Liver (tissue), 9 donors: ENCODE data around the gene CNTN5. TPM values are rescaled to one million over a fixed set of nuclear protein-coding genes. Genes with fewer than 3 reads are reported as not detected.

Experiments used
- DNase-seq: peaks from one replicate; pipeline ENCODE4 v3.0.0-alpha.2; 2017; ENCODE audit warnings: low spot score
- H3K27ac ChIP-seq, 2 donors: one replicate each; pipeline ENCODE4 v1.7.0; 2013; ENCODE audit warnings: inconsistent platforms in 2 of 2, low read length in 2 of 2, control low read depth in 1 of 2, low read depth in 1 of 2, mild to moderate bottlenecking in 1 of 2
- H3K27me3 ChIP-seq, 4 donors: one replicate each; pipeline versions ENCODE4 v1.6.1 to v1.7.0; 2013; ENCODE audit warnings: low read length in 3 of 4, inconsistent platforms in 1 of 4, mild to moderate bottlenecking in 1 of 4, moderate library complexity in 1 of 4; ENCODE audit not compliant: control insufficient read depth in 4 of 4, insufficient read depth in 4 of 4
- H3K36me3 ChIP-seq, 4 donors: one replicate each; pipeline versions ENCODE4 v1.6.1 to v1.7.0; 2013; ENCODE audit warnings: low read length in 3 of 4, mild to moderate bottlenecking in 3 of 4, low read depth in 1 of 4, moderate library complexity in 1 of 4; ENCODE audit not compliant: control insufficient read depth in 4 of 4, insufficient read depth in 3 of 4
- H3K4me1 ChIP-seq, 4 donors: one replicate each; pipeline versions ENCODE4 v1.6.1 to v1.7.0; 2013; ENCODE audit warnings: low read length in 3 of 4, mild to moderate bottlenecking in 3 of 4, moderate library complexity in 1 of 4; ENCODE audit not compliant: control insufficient read depth in 4 of 4, insufficient read depth in 4 of 4
- H3K4me3 ChIP-seq, 3 donors: one replicate each; pipeline versions ENCODE4 v1.6.1 to v1.7.0; 2013; ENCODE audit warnings: low read length in 3 of 3, control low read depth in 1 of 3, low read depth in 1 of 3, mild to moderate bottlenecking in 1 of 3
- H3K9ac ChIP-seq, 2 donors: one replicate each; pipeline ENCODE4 v1.7.0; 2013; ENCODE audit warnings: low read length in 2 of 2, mild to moderate bottlenecking in 2 of 2, moderate library complexity in 2 of 2, control low read depth in 1 of 2, low read depth in 1 of 2
- H3K9me3 ChIP-seq, 4 donors: one replicate each; pipeline versions ENCODE4 v1.6.1 to v1.7.0; 2013; ENCODE audit warnings: low read length in 3 of 4; ENCODE audit not compliant: control insufficient read depth in 4 of 4
- ATF3 ChIP-seq: IDR thresholded peaks from 2 replicates; pipeline ENCODE4 v1.6.1; 2016; ENCODE audit warnings: antibody characterized with exemption
- FOXA1 ChIP-seq: IDR thresholded peaks from 2 replicates; pipeline ENCODE4 v1.6.1; 2016; ENCODE audit warnings: antibody characterized with exemption
- FOXA2 ChIP-seq: IDR thresholded peaks from 2 replicates; pipeline ENCODE4 v1.6.1; 2016; ENCODE audit warnings: antibody characterized with exemption
- GABPA ChIP-seq, 2 donors: IDR thresholded peaks in 1 of 2; conservative IDR thresholded peaks in 1 of 2; 2 replicates each; pipeline ENCODE4 v1.6.1; 2016; ENCODE audit warnings: antibody characterized with exemption in 2 of 2, mild to moderate bottlenecking in 1 of 2, moderate library complexity in 1 of 2
- HNF4G ChIP-seq: IDR thresholded peaks from 2 replicates; pipeline ENCODE4 v1.6.1; 2016; ENCODE audit warnings: antibody characterized with exemption
- NR2F2 ChIP-seq: IDR thresholded peaks from 2 replicates; pipeline ENCODE4 v1.6.1; 2016; ENCODE audit warnings: antibody characterized with exemption
- REST ChIP-seq: IDR thresholded peaks from 2 replicates; pipeline ENCODE4 v1.6.1; 2016; ENCODE audit warnings: antibody characterized with exemption, mild to moderate bottlenecking
- SP1 ChIP-seq: IDR thresholded peaks from 2 replicates; pipeline ENCODE4 v1.6.1; 2018; ENCODE audit warnings: antibody characterized with exemption, mild to moderate bottlenecking
- TAF1 ChIP-seq: conservative IDR thresholded peaks from 2 replicates; pipeline ENCODE4 v1.6.1; 2016; ENCODE audit warnings: antibody characterized with exemption, mild to moderate bottlenecking
- YY1 ChIP-seq: IDR thresholded peaks from 2 replicates; pipeline ENCODE4 v1.6.1; 2016; ENCODE audit warnings: antibody characterized with exemption, mild to moderate bottlenecking
- WGBS: extraction: QIAGEN DNeasy Blood & Tissue Kit; methylation state at CpG from one replicate; pipeline ENCODE4 v1.1.7; 2013; 5-methylcytosine and 5-hydroxymethylcytosine counted together
- polyA plus RNA-seq, 2 donors: library from polyadenylated mRNA; stranded (reverse) in 1 of 2; unstranded in 1 of 2; fragments of 200-250 nt in 1 of 2; fragments of >200 nt in 1 of 2; fragmentation: Nextera tagmentation in 1 of 2; extraction: Ambion mirVana in 1 of 2; gene quantifications; one replicate each; pipeline versions ENCODE4 v1.2.1 to v1.2.3, GENCODE V29; 2013 to 2015
- total RNA-seq, 2 donors: library from RNA; depleted of rRNA; stranded (reverse); fragments of >200 nt; gene quantifications; one replicate each; pipeline ENCODE4 v1.2.3, GENCODE V29; 2014
- TF ChIP-seq, protein P1 (sequence below): IDR thresholded peaks from 2 replicates; pipeline ENCODE4 v1.6.1; 2016; ENCODE audit warnings: antibody characterized with exemption
- donor health status: healthy.
- donor health status: healthy.
- donor health status: healthy.
- donor health status: healthy.
- donor health status: healthy.

Gene CNTN5
- total and polyA plus RNA-seq, 4 donors = 0.01 to 0.08 (median 0.04) TPM

- H3K9ac ChIP-seq = no peak overlapping the region
- no peak for DNase-seq
Observed at GRCh38 chr11:99277281-99277680, 256.5 kb downstream of the CNTN5 start.

GRCh38 chr11:99279266-99279665, 258.5 kb downstream of the CNTN5 start:
- no peak overlapping the region for H3K4me3 ChIP-seq
- no peaks in the 10 kb centered on the region for H3K27me3 ChIP-seq
- H3K9ac ChIP-seq = no peak overlapping the region
- H3K4me1 ChIP-seq = no peaks in the 10 kb centered on the region
- DNase-seq = no peak
- no peak overlapping the region for H3K27ac ChIP-seq
- H3K9me3 ChIP-seq = no peaks in the 10 kb centered on the region
- TF ChIP-seq YY1 (no peak), FOXA2 (no peak), NR2F2 (no peak), REST (no peak), ATF3 (no peak)
- H3K36me3 ChIP-seq = no peaks in the 10 kb centered on the region

More at GRCh38 chr11:99277281-99277680, 256.5 kb downstream of the CNTN5 start:
- TF ChIP-seq FOXA1 (no peak), SP1 (no peak), HNF4G (no peak), TAF1 (no peak), ATF3 (no peak), GABPA (IDR thresholded peaks at IDR 0.05 in 1 of 2, conservative IDR thresholded peaks at IDR 0.05 in 1 of 2) (no peak), REST (no peak), NR2F2 (no peak)
- TF ChIP-seq, protein P1, sequence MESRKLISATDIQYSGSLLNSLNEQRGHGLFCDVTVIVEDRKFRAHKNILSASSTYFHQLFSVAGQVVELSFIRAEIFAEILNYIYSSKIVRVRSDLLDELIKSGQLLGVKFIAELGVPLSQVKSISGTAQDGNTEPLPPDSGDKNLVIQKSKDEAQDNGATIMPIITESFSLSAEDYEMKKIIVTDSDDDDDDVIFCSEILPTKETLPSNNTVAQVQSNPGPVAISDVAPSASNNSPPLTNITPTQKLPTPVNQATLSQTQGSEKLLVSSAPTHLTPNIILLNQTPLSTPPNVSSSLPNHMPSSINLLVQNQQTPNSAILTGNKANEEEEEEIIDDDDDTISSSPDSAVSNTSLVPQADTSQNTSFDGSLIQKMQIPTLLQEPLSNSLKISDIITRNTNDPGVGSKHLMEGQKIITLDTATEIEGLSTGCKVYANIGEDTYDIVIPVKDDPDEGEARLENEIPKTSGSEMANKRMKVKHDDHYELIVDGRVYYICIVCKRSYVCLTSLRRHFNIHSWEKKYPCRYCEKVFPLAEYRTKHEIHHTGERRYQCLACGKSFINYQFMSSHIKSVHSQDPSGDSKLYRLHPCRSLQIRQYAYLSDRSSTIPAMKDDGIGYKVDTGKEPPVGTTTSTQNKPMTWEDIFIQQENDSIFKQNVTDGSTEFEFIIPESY = no peak
- no peaks in the 10 kb centered on the region for H3K4me1 ChIP-seq
- WGBS = 75% methylated on average over 1 of the region's 1 CpG
- H3K9me3 ChIP-seq = no peaks in the 10 kb centered on the region
- no peaks in the 10 kb centered on the region for H3K36me3 ChIP-seq
- no peak overlapping the region for H3K4me3 ChIP-seq
- H3K27me3 ChIP-seq = no peaks in the 10 kb centered on the region
- no peak overlapping the region for H3K27ac ChIP-seq
